ENCODE measurements around the gene NHS.
A peak's percentile ranks its signal among the peaks of the same experiment; 100 is the strongest.

Gene NHS

DNA sequence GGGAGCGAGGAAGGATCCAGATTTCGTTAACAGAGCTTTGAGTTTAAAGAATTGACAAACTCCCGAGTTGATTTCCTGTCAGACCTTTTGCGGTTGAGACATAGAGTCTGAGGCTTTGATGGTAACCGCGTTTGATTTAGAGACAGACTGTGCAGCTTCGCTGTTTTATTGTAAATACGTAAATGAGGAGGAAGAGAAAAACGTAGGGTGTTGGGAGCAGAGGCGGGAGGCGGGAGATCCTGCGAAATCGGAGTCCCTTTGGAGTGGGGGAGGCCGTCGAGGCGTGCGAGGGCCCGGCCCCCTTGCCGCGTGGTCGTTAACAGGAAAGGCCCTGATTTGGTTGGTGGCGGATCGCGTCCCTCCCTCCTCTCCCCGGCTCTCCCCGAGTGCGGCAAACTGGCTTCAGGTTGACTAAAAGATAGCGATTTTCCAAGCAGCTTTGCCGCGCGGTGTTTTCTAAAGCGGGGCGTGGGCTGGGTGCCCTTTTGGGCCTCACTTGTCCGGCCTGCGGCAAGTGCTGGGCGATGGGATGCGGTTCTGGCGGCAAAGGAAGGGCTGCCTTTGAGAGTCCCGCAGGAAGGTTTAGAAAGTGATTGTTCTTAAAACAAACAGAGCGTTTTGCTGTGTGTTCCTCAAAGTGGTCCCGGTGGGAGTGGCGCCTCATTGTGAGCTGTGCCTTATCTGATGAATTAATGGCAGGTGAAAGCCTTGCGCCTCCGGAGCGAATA lies 363.1 kb downstream of the NHS start:
- peak; percentile 15 for DNase-seq

- DNase-seq, result no peak
Observed at GRCh38 chrX:17738737-17739535, 363.9 kb downstream of the NHS start.

GRCh38 chrX:17740137-17741122 lies 365.4 kb downstream of the NHS start:
- DNase-seq, result no peak

DNA sequence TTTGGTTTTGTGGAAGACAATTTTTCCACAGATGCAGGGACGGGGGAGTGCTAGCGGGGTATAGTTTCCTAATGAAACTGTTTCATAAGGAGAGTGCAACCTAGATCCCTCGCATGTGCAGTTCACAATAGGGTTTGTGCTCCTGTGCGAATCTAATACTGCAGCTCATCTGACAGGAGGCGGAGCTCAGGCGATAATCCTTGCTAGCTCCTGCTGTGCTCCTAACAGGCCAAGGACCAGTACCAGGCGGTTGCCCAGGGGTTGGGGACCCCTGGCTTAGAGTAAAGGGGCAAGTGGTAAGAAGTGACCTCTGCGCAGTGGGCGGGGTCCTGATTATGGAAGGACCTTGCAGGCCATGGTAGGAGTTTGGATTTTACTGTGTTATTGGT lies 366.1 kb downstream of the NHS start:
- DNase-seq, result no peak

DNA sequence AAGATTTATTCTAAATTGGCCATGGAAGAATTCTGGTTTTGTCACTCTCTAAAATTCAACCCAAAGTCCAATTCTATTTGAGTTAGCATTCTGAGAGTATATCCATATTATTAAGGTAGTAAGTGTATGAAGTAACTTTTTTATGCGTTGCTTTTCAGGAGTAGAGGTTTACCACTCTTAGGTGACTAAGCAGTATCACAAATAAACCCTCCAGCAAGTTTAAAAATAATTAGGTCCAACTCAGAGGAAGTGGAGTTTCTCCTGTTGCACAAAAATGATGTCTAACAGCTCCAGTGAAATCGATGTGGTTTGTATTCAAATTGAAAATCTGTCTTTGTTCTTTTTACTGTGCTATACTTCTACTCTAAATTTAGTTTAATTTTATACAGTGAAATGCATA lies 368.9 kb downstream of the NHS start:
- DNase-seq, result no peak

DNA sequence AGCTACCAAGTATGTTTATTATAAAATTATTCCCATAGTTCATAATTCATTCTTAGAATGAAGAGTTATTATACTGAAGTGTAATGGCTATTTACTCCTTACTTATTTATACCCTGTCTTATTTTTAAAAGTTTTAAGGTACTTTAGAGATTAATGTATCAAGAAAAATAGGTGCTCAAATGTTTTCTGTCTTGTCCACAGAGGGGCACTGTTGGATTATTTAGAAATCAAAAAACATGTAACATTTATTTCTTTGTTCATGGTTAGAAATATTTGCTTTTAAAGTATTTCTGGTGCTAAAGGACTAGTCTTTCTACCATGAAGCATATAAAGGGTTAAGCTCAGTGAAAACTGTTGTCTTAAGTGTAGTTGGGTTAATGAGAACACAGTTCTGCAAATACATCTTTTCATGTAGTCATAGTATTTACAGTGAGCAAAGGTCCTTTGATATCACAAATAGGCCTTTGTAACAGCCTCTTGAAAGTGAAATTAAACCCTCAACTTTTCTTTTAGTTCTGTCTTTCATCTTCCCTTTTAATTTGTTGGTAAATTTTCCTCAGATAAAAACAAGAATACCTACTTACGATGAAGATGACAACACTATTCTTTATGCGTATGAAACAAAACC lies 370.0 kb downstream of the NHS start:
- DNase-seq, result no peak

DNA sequence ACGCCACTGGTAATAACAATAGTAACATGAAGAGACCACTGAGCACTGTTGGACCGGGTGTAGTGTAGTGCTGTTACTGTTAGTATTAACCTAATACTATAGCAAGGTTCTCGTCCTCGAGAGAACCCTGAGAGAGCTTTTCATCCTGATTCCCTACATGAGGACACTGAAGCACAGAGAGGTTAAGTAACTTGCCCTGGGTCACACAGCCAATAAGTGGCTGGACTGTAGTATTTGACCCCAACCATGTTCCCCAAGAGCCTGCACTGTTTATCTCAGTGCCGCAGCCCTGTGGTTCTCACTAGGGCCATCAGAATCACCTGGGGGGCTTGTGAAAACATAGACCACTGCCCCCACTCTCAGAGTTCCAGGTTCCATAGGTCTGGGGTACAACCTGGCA lies 372.7 kb downstream of the NHS start:
- no peak for DNase-seq

- no peak for DNase-seq
Observed at GRCh38 chrX:17748684-17749083, 373.7 kb downstream of the NHS start.

- no peak for DNase-seq
Observed at GRCh38 chrX:17750436-17750835, 375.4 kb downstream of the NHS start.

DNA sequence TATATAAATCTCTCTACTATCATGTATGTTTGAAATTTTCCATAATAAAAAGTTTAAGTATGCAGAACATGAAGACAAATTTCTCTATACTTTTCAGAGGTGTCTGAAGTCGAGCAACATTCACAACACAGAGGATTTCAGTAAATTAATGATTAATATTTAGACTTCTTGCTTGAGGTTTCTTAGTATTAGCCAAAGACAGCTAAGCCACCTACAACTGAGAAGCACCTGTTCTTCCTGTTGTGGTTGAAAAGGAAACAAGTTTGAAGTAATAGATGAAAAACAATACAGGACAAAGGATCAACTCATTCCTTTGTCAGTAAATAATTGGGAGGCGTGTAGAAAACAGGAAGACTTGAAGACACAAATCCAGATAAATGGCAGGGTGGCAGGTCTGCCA lies 383.4 kb downstream of the NHS start:
- no peak for DNase-seq

GRCh38 chrX:17759990-17760389 lies 385.0 kb downstream of the NHS start:
- DNase-seq, result no peak

DNA sequence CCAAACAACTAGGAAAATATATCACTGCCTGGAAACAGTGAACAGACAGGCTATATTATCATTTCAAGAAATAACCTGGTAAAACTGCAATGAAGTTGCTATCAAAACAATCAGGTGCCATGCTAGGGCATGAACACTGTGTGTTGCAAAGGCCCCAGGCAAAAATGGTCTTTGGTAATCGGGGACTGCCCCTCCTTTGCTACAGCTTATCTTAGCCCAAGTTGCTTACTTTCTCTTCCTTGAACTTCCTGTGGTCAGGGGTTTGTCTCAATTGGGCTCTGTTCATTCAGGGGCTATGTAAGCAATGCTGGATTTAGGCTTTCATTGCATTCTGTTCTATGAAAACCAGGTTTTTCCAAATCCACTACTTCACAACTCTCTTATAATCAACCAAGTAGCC lies 392.7 kb downstream of the NHS start:
- no peak for DNase-seq

DNA sequence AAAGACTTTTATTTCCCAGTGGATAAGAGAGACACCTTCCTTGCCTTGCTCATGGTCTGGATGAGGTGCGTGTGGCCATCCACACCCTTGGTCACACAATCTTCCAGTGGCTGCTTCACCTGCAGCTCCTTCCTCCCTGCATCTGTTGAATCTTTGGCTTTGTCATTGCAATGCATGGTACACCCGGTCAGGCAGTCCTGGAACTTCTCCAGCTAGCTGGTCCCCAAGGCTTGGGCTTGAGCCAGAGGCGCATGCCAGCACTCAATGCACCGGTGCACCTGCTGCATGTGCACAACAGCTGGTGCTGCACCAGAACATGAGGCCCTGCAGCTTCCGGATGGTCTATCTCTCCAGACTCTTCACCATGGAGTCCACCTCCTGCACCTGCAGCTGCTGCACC lies 394.0 kb downstream of the NHS start:
- no peak for DNase-seq

DNA sequence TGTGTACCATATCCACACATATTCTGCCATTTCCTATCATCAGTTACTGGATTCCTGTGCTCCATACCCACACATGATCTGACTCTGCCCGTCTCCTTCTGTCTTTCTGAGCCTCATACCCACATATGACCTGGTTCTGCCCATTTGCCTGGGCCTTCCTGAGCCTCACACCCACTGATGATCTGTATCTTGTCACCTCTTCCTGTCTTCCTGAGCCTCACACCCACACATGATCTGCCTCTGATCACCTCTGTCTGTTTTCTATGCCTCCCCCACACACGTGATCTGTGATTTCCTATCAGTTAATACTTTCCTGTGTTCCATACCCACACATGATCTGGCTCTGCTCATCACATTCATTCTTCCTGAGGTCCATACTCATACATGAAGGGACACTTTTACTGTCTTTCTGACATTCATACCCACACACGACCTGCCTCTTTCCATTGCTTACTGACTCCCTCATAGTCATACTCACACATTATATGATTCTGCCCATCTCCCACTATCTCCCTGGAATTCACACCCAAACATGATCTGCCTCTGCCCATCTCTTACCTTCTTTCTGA lies 394.8 kb downstream of the NHS start:
- no peak for DNase-seq

DNA sequence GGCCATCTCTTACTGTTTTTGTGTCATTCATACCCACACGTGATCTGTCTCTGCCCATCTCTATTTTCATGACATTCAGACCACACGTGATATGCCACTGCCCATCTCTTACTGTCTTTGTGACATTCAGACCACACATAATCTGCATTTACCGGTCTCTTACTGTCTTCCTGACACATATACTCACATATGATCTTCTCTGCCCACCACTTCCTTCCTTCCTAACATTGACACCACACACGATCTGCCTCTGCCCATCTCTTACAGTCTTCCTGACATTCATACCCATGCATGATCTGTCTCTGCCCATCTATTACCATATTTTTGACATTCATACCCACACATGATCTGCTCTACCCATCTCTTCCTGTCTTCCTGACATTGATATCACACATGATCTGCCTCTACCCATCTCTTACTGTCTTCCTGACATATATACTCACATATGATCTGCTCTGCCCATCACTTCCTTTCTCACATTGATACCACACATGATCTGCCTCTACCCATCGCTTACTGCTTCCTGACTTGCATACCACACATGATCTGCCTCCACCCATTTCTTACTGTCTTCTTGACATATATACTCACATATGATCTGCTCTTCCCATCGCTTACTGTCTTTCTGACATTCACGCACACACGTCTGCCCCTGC lies 398.3 kb downstream of the NHS start:
- no peak for DNase-seq

GRCh38 chrX:17774053-17774452 lies 399.1 kb downstream of the NHS start:
- no peak for DNase-seq

GRCh38 chrX:17778997-17779396 lies 404.0 kb downstream of the NHS start:
- no peak for DNase-seq

- DNase-seq, result no peak
Observed at GRCh38 chrX:17779434-17779833, 404.4 kb downstream of the NHS start.

All from fibroblast of skin of abdomen (primary cell).